ENCODE measurements around the gene KCND1.

The KCND1 gene

DNA sequence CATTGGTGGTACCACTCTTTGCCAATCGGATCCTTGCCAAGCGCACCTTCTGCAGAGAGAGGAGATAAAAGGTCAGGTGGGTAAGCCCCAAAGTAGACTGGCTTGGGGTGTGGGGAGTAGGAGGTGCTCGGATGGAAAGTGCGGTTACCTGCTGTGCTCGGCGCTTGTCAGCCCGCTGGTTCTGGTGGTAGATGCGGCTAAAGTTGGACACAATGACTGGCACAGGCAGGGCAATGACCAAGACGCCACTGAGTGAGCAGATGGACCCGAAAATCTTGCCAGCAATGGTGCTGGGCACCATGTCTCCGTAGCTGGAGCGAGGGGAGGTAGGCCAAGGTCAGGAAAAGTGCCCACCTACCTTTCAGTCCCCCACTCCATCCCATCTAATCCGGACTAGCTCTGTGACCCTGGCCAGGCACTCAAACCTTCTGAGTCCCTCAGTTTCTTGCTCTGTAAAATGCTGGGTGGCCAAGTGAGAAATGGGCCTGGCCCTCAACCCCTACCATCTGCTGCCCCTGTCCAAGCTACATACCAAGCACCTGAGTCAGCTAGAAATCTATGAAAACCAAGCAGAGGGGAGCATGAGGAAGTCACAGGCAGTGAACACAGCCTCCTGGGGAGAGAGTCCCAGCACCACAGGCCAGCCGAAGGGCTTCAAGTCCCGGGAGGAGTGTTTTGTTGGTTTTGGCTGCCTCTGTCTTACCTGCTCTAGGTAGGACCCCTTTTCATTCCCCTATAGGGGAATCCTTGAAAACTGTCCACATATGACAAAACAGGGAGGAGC, 4.7 kb downstream of the KCND1 start:
- peak; percentile 21 for DNase-seq (ENCODE audit: low read depth)
- TF ChIP-seq, protein P1, sequence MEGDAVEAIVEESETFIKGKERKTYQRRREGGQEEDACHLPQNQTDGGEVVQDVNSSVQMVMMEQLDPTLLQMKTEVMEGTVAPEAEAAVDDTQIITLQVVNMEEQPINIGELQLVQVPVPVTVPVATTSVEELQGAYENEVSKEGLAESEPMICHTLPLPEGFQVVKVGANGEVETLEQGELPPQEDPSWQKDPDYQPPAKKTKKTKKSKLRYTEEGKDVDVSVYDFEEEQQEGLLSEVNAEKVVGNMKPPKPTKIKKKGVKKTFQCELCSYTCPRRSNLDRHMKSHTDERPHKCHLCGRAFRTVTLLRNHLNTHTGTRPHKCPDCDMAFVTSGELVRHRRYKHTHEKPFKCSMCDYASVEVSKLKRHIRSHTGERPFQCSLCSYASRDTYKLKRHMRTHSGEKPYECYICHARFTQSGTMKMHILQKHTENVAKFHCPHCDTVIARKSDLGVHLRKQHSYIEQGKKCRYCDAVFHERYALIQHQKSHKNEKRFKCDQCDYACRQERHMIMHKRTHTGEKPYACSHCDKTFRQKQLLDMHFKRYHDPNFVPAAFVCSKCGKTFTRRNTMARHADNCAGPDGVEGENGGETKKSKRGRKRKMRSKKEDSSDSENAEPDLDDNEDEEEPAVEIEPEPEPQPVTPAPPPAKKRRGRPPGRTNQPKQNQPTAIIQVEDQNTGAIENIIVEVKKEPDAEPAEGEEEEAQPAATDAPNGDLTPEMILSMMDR (IDR thresholded peaks at IDR 0.05; ENCODE audit: low read length, missing control alignments) = no peak

GRCh38 chrX:48965959-48966358, 5.7 kb downstream of the KCND1 start:
- TF ChIP-seq, protein P1 (IDR thresholded peaks at IDR 0.05; ENCODE audit: low read length, missing control alignments) = no peak
- no peak for DNase-seq (ENCODE audit: low read depth)
- no peak overlapping the region for H3K4me3 ChIP-seq (replicated peaks; ENCODE audit: low read depth, low read length)

More for the DNA sequence above, 4.7 kb downstream of the KCND1 start:
- H3K4me3 ChIP-seq (replicated peaks; ENCODE audit: low read depth, low read length) = no peak overlapping the region

- no peak overlapping the region for H3K4me3 ChIP-seq (replicated peaks; ENCODE audit: low read depth, low read length)
- TF ChIP-seq, protein P1 (IDR thresholded peaks at IDR 0.05; ENCODE audit: low read length, missing control alignments) = no peak
- DNase-seq (ENCODE audit: low read depth) = peak; percentile 80
These were observed 10.0 kb downstream of the KCND1 start for GRCh38 chrX:48961585-48962091.

- TF ChIP-seq, protein P1 (IDR thresholded peaks at IDR 0.05; ENCODE audit: low read length, missing control alignments) = no peak
- DNase-seq (ENCODE audit: low read depth) = no peak
- H3K4me3 ChIP-seq (replicated peaks; ENCODE audit: low read depth, low read length) = no peak overlapping the region
These were observed 11.4 kb downstream of the KCND1 start for GRCh38 chrX:48960291-48960690.

DNA sequence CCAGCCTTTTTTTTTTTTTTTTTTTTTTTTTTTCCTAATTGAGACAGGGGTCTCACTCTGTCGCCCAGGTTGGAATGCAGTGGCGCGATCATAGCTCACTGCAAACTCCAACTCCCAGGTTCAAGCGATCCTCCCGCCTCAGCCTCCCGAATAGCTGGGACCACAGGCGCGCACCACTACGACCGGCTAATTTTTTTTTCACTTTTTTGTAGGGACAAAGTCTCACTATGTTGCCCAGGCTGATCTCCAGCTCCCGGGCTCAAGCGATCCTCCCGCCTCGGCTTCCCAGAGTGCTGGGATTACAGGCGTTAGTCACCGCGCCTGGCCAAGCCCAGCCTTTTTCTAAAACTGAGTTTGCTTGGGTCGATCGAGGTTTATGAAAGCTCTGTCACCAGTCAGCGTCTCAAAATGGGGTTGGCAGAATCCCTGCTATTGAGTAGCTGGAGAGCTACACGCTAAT, 13.0 kb downstream of the KCND1 start:
- TF ChIP-seq, protein P1 (IDR thresholded peaks at IDR 0.05; ENCODE audit: low read length, missing control alignments) = no peak
- DNase-seq (ENCODE audit: low read depth) = peak; percentile 56
- H3K4me3 ChIP-seq (replicated peaks; ENCODE audit: low read depth, low read length) = peak overlapping the region; percentile 69

DNA sequence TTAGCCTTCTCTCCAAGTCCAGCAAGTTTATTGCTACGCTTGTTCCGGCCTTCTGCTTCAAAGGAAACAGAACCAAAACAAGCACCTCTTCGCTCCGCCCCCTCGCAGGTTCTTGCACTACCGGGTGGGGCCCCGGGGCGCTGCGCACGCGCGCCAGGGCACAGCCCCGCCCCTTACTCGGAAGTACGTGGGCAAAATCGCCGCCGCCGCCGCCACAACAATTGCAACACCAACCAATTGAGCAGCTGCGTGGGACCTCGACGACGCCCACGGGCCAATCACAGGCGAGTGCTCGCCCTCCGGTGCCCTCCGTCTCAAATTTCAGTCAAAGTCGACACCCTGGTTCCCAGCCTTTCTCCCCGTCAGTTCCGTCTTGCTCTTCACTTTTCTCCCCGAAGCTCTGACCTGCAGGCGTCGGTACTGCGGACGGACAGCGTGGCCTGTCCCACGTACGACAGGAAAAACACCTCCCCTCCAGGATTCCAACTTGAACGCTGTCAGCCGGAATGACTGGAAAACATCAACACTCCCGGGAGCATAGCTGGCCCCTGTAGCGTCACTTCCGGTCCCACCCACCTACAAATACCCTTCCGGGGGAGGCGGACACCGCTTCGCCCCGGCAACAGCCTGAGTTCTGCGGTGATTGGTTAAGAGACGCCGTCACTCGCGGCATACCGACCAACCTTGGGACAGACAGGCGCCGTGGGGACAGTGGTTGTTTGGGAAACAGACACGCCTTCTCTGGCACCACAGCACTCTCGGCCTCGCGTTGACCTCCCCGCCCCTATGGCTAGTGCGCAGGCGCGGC, 13.6 kb downstream of the KCND1 start:
- H3K4me3 ChIP-seq (replicated peaks; ENCODE audit: low read depth, low read length) = peak overlapping the region; percentile 69
- TF ChIP-seq, protein P1 (IDR thresholded peaks at IDR 0.05; ENCODE audit: low read length, missing control alignments) = no peak
- DNase-seq (ENCODE audit: low read depth) = peak; percentile 99
